LNCaP clone FGC (cell line): ENCODE results near the gene CLRN1.

Experiments
- DNase-seq: peaks from one replicate; pipeline ENCODE4 v3.0.0-alpha.2; 2011; ENCODE audit warnings: low read depth
- H3K4me3 ChIP-seq: 2 replicates; pipeline ENCODE4 v1.5.1; 2011; ENCODE audit warnings: mild to moderate bottlenecking, low read depth, low read length, control low read depth
- TF ChIP-seq, protein P1 (sequence below): IDR thresholded peaks from 2 replicates; pipeline ENCODE4 v1.5.1; 2012; ENCODE audit warnings: mild to moderate bottlenecking; ENCODE audit not compliant: control insufficient read depth, insufficient read depth; ENCODE audit errors: extremely low read depth

The CLRN1 gene

DNA sequence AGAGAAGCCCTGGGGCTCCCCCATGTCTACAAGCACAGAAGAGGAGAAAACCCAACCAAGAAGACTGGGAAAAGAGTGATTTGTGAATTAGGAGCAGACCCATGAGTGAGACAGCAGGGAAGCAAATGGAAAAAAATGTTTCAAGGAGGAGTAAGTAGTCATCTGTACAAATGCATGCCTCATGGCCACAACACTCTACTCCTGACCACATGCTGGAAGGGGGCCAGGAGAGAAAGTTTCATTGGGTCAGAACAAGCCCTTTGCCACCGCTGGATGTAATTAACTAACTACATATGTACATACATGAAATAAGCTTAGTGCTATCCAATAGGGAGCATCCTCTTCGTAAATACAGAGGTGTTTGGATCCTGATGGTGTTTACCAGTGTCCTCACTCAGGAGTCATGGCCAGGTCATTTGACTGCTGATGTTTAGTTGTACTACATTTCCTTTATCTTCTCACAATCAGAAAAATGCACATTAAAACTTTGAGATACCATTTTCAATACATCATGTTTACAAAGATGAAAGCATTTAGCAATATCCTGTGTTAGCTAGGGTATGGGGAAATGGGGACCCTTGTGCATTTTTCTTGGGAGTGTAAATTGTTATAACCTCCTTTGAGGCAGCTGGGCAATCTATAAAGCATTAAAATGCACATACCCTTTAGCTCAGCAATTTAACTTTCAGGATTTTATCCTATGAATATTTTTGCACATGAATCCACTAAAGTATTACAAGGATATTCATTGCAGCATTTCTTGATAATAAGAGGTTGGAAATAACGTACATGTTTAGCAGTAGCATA is 27.1 kb downstream of the CLRN1 start:
- TF ChIP-seq, protein P1, sequence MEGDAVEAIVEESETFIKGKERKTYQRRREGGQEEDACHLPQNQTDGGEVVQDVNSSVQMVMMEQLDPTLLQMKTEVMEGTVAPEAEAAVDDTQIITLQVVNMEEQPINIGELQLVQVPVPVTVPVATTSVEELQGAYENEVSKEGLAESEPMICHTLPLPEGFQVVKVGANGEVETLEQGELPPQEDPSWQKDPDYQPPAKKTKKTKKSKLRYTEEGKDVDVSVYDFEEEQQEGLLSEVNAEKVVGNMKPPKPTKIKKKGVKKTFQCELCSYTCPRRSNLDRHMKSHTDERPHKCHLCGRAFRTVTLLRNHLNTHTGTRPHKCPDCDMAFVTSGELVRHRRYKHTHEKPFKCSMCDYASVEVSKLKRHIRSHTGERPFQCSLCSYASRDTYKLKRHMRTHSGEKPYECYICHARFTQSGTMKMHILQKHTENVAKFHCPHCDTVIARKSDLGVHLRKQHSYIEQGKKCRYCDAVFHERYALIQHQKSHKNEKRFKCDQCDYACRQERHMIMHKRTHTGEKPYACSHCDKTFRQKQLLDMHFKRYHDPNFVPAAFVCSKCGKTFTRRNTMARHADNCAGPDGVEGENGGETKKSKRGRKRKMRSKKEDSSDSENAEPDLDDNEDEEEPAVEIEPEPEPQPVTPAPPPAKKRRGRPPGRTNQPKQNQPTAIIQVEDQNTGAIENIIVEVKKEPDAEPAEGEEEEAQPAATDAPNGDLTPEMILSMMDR, result no peak
- H3K4me3 ChIP-seq, result no peak overlapping the region
- no peak for DNase-seq

DNA sequence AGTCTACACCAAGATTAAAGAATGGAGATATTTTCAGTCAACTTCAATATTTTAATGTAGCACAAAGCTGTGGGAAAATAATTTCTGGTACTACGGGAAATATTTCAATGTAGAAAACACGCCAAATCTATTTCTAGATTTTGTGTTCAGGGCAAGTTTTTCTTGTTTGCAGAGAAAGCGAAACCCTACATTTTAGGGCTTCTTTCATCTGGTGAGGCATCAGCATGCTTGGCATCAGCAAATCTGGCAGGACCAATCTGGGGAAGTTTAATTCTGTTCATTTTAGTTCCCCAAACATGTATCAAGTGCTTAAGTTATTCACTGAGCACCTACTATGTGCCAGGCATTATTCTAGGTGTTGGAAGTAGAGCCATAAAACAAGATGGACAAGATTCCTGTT is 30.3 kb downstream of the CLRN1 start:
- no peak overlapping the region for H3K4me3 ChIP-seq
- TF ChIP-seq, protein P1, result no peak
- DNase-seq, result no peak

- H3K4me3 ChIP-seq, result no peak overlapping the region
- no peak for DNase-seq
- TF ChIP-seq, protein P1, result no peak
These were observed 35.8 kb downstream of the CLRN1 start for GRCh38 chr3:150936693-150937092.

DNA sequence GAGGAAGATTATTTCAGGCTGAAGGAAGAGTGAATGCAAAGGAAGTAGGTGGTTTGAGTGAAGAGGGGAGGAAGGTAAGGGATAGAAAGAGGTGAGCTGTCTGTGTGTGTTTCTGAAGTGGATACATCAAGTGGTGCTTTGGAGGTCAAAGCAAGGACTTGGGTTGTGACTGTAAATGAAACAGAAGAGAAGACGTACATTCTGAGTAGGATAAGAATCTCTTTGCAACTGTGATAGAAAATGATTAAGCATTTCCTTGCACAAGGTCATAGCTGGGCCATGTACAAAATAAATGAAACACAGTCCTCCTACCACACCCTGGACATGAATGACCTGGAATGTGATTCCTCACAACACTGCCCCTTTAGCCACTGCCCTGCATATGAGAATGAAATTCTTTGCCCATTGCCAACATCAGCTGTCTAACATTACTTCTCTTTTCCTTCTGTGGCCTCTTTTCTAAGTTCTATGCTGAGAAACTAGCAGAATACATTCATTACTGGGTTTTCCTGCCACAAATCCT is 39.0 kb downstream of the CLRN1 start:
- TF ChIP-seq, protein P1, result no peak
- DNase-seq, result no peak
- no peak overlapping the region for H3K4me3 ChIP-seq

- no peak overlapping the region for H3K4me3 ChIP-seq
- TF ChIP-seq, protein P1, result no peak
- no peak for DNase-seq
These were observed 40.8 kb downstream of the CLRN1 start for GRCh38 chr3:150931745-150932144.

GRCh38 chr3:150930839-150931238 is 41.7 kb downstream of the CLRN1 start:
- no peak for DNase-seq
- H3K4me3 ChIP-seq, result no peak overlapping the region
- TF ChIP-seq, protein P1, result no peak
